ENCODE measurements around the gene RHBDF1. TPM values are rescaled to one million over a fixed set of nuclear protein-coding genes. Genes with fewer than 3 reads are reported as not detected.

The RHBDF1 gene
- polyA plus RNA-seq, 2 of the 4 experiments (the other 2 are of a cell fraction): 13.5 to 19.2 TPM

- TF ChIP-seq FOSB (CRISPR knock-in tag; IDR thresholded peaks at IDR 0.05) (no peak), E2F6 (IDR thresholded peaks at IDR 0.05; ENCODE audit: borderline replicate concordance, low read depth) (no peak), CBX8 (IDR thresholded peaks at IDR 0.05) (no peak), RAD21 (conservative IDR thresholded peaks at IDR 0.05 in 1 of 2, IDR thresholded peaks at IDR 0.05 in 1 of 2) (no peak), BHLHE40 (IDR thresholded peaks at IDR 0.05; ENCODE audit: low read depth, low read length) (no peak)
- WGBS (ENCODE audit: missing lambda C conversion rate): 63% methylated on average over 3 of the region's 8 CpGs
- ATAC-seq (peak; percentile 15 to 17; a peak in 3 of 6 replicates), FAIRE-seq (no peak), DNase-seq (ENCODE audit: low read depth in 1 of 2, low spot score in 1 of 2) (no peak)
- Histone ChIP-seq H3K9me3 (no peaks in the 10 kb centered on the region), H3K4me2 (no peak overlapping the region), H3K27ac (no peak overlapping the region), H3K4me3 (no peak overlapping the region), H3K4me1 (peaks cover 10% of the 10 kb centered on the region)
- ChIA-PET CTCF (interaction anchor here (0.8 to 30.3 kb wide), 13 partner anchors 12 to 264 kb away, joined by 3 to 718 read pairs (median 7); partner anchors contain the start of genes HBQ1, MPG and RHBDF1), POLR2A (no interaction called here)
These were observed 25.4 kb upstream of the RHBDF1 start for GRCh38 chr16:97822-98221.

GRCh38 chr16:96935-97381 is 24.5 kb upstream of the RHBDF1 start:
- FAIRE-seq (peak; percentile 80), DNase-seq (ENCODE audit: low read depth in 1 of 2, low spot score in 1 of 2) (peak; percentile 88 to 96), ATAC-seq (peak; percentile 84 to 88)
- POLR2A ChIA-PET: interaction anchor here (0.6 to 0.8 kb wide), 4 partner anchors 9 to 53 kb away, joined by 3 to 8 read pairs (median 4); no protein-coding TSS in a partner anchor
- Histone ChIP-seq H3K4me2 (no peak overlapping the region), H3K4me3 (no peak overlapping the region), H3K9me3 (no peaks in the 10 kb centered on the region), H3K27ac (no peak overlapping the region), H3K4me1 (peaks cover 10% of the 10 kb centered on the region)
- 11% methylated on average over 11 of the region's 11 CpGs for WGBS (ENCODE audit: missing lambda C conversion rate)
- CTCF ChIA-PET: interaction anchor here (0.6 to 30.3 kb wide), 43 partner anchors 11 to 560 kb away, joined by 3 to 718 read pairs (median 4); partner anchors contain the start of genes ARHGDIG, HBM, HBQ1 and MPG
- TF ChIP-seq CHD2 (IDR thresholded peaks at IDR 0.05; ENCODE audit: low read length, partially characterized antibody) (no peak), JUN (IDR thresholded peaks at IDR 0.05) (no peak), FOXS1 (CRISPR knock-in tag; IDR thresholded peaks at IDR 0.05) (no peak), RNF2 (IDR thresholded peaks at IDR 0.05; ENCODE audit: borderline replicate concordance, low read depth) (no peak), CTCF (IDR thresholded peaks at IDR 0.05) (peak; percentile 100), NR3C1 (IDR thresholded peaks at IDR 0.05) (no peak), ZNF302 (CRISPR knock-in tag; IDR thresholded peaks at IDR 0.05) (no peak), NPAS2 (CRISPR knock-in tag; IDR thresholded peaks at IDR 0.05; ENCODE audit: borderline replicate concordance) (no peak), KDM5A (IDR thresholded peaks at IDR 0.05) (no peak), E2F6 (IDR thresholded peaks at IDR 0.05; ENCODE audit: borderline replicate concordance, low read depth) (no peak), RAD21 (conservative IDR thresholded peaks at IDR 0.05 in 1 of 2, IDR thresholded peaks at IDR 0.05 in 1 of 2) (peak; percentile 71 to 72), CEBPB (IDR thresholded peaks at IDR 0.05) (no peak), FOSL2 (IDR thresholded peaks at IDR 0.05) (no peak), FOSL2 (CRISPR knock-in tag; IDR thresholded peaks at IDR 0.05) (no peak), RCOR1 (IDR thresholded peaks at IDR 0.05; ENCODE audit: low read depth, low read length) (no peak), RFX5 (IDR thresholded peaks at IDR 0.05) (no peak), HOXB5 (CRISPR knock-in tag; IDR thresholded peaks at IDR 0.05) (no peak), SMC3 (IDR thresholded peaks at IDR 0.05) (peak; percentile 85), EHMT2 (IDR thresholded peaks at IDR 0.05; ENCODE audit: low read depth) (no peak), MAX (IDR thresholded peaks at IDR 0.05) (peak; percentile 69; the same call in 1 of the 2 replicates), TFCP2L1 (CRISPR knock-in tag; IDR thresholded peaks at IDR 0.05) (no peak), HOXA7 (CRISPR knock-in tag; IDR thresholded peaks at IDR 0.05) (no peak), HDAC2 (IDR thresholded peaks at IDR 0.05) (no peak), TP53 (CRISPR knock-in tag; IDR thresholded peaks at IDR 0.05) (no peak), ESRRA (IDR thresholded peaks at IDR 0.05; ENCODE audit: borderline replicate concordance, low read length) (no peak), HMGXB4 (CRISPR knock-in tag; IDR thresholded peaks at IDR 0.05; ENCODE audit: borderline replicate concordance) (no peak), ELK1 (IDR thresholded peaks at IDR 0.05; ENCODE audit: low read depth, low read length) (no peak), SREBF2 (IDR thresholded peaks at IDR 0.05) (no peak)
